Gastroesophageal sphincter (tissue), 4 donors: ENCODE measurements around the gene WDR81. TPM values are rescaled to one million over a fixed set of nuclear protein-coding genes. Genes with fewer than 3 reads are reported as not detected.

ENCODE experiments used
- ATAC-seq: fragments of 150-250 bp; one replicate; pipeline ENCODE4 v1.9.1; 2016; ENCODE audit warnings: mild to moderate bottlenecking, moderate library complexity
- H3K27ac ChIP-seq, 4 donors: fragments of 200-600 bp; sonication (generic) in 3 of 4; 1 replicate in 3 of 4; 2 replicates in 1 of 4; pipeline ENCODE4 v1.5.1; 2016 to 2019
- H3K27me3 ChIP-seq: fragments of 200-600 bp; sonication (generic); one replicate; pipeline ENCODE4 v1.5.1; 2019
- H3K36me3 ChIP-seq, 2 donors: fragments of 200-600 bp; sonication (generic); one replicate each; pipeline ENCODE4 v1.5.1; 2019; ENCODE audit warnings: control low read depth in 1 of 2
- H3K4me1 ChIP-seq, 3 donors: fragments of 200-600 bp; sonication (generic); 1 replicate in 2 of 3; 2 replicates in 1 of 3; pipeline ENCODE4 v1.5.1; 2016 to 2019; ENCODE audit warnings: control low read depth in 2 of 3
- H3K4me3 ChIP-seq, 2 donors: fragments of 200-600 bp; sonication (generic); one replicate each; pipeline ENCODE4 v1.5.1; 2019; ENCODE audit warnings: mild to moderate bottlenecking in 1 of 2, moderate library complexity in 1 of 2
- H3K9me3 ChIP-seq, 3 donors: fragments of 200-600 bp; sonication (generic); one replicate each; pipeline ENCODE4 v1.5.1; 2017 to 2019; ENCODE audit warnings: control low read depth in 2 of 3
- EP300 ChIP-seq: sonication (generic); formaldehyde crosslinking; IDR thresholded peaks from one replicate; pipeline ENCODE4 v1.6.1; 2017; ENCODE audit warnings: antibody characterized with exemption, mild to moderate bottlenecking
- POLR2A ChIP-seq, 2 donors: fragments of 450-650 bp; IDR thresholded peaks; one replicate each; pipeline ENCODE4 v1.6.1; 2017; ENCODE audit warnings: antibody characterized with exemption in 2 of 2, mild to moderate bottlenecking in 2 of 2, moderate library complexity in 1 of 2
- POLR2AphosphoS5 ChIP-seq: sonication (generic); formaldehyde crosslinking; IDR thresholded peaks from one replicate; pipeline ENCODE4 v1.6.1; 2017; ENCODE audit warnings: antibody characterized with exemption
- WGBS, 2 donors: methylation state at CpG; one replicate each; pipeline ENCODE4 v1.1.5; 2018; ENCODE audit warnings: low coverage in 1 of 2; 5-methylcytosine and 5-hydroxymethylcytosine counted together
- total RNA-seq, 4 donors: library from RNA; depleted of rRNA; stranded (reverse); fragments of >200 nt; gene quantifications; one replicate each; pipeline ENCODE4 v1.1.0, GENCODE V29; 2016
- TF ChIP-seq, protein P1 (sequence below), 4 experiments: fragments of 200-600 bp in 2 of 4; fragments of 450-650 bp in 2 of 4; sonication (generic) in 1 of 4; IDR thresholded peaks; one replicate each; pipeline ENCODE4 v1.5.1; 2017 to 2019; ENCODE audit warnings: antibody characterized with exemption in 4 of 4, mild to moderate bottlenecking in 2 of 4, moderate library complexity in 2 of 4

The WDR81 gene
- total RNA-seq, 4 donors from 2014 or later = 21.8 to 44.1 (median 32.2) TPM

DNA sequence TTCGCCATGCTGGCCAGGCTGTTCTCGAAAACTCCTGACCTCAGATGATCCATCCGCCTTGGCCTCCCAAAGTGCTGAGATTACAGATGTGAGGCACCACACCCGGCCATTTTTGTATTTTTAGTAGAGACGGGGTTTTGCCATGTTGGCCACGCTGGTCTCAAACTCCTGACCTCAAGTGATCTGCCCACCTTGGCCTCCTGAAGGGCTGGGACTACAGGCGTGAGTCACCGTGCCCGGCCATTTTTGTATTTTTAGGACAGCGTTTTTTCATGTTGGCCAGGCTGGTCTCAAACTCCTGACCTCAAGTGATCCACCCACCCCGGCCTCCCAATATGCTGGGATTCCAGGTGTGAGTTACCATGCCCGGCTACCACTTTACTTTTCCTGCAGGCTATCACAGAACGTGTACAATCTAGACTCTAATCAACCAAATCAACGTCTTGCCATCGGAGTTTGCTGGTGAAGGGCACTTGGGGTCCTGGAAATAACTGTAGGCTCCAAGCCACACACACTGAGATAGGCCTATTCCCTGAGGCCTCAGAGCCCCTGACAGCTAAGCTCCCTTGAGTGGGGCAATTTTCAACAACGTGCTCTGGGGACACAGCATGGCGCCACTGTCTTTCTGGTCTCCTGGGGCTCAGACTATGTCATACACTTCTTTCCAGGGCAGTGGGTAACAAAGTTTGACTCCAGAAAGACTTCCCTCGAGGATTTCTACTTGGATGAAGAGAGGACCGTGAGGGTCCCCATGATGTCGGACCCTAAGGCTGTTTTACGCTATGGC lies 50.1 kb downstream of the WDR81 start:
- TF ChIP-seq, protein P1, sequence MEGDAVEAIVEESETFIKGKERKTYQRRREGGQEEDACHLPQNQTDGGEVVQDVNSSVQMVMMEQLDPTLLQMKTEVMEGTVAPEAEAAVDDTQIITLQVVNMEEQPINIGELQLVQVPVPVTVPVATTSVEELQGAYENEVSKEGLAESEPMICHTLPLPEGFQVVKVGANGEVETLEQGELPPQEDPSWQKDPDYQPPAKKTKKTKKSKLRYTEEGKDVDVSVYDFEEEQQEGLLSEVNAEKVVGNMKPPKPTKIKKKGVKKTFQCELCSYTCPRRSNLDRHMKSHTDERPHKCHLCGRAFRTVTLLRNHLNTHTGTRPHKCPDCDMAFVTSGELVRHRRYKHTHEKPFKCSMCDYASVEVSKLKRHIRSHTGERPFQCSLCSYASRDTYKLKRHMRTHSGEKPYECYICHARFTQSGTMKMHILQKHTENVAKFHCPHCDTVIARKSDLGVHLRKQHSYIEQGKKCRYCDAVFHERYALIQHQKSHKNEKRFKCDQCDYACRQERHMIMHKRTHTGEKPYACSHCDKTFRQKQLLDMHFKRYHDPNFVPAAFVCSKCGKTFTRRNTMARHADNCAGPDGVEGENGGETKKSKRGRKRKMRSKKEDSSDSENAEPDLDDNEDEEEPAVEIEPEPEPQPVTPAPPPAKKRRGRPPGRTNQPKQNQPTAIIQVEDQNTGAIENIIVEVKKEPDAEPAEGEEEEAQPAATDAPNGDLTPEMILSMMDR (IDR thresholded peaks at IDR 0.05) = no peak
- no peak for TF ChIP-seq POLR2AphosphoS5
- TF ChIP-seq EP300 = no peak
- TF ChIP-seq POLR2A (IDR thresholded peaks at IDR 0.05) = no peak
- no peaks in the 10 kb centered on the region for H3K9me3 ChIP-seq
- peaks cover 0 to 30% (median 0%) of the 10 kb centered on the region in 3 donors for H3K4me1 ChIP-seq
- H3K27me3 ChIP-seq = no peaks in the 10 kb centered on the region
- no peak overlapping the region for H3K4me3 ChIP-seq
- H3K36me3 ChIP-seq = peaks cover 0 to 46% of the 10 kb centered on the region in 2 donors
- no peak for ATAC-seq
- WGBS, 2 donors = 90 to 95% methylated on average over 7 to 8 of the region's 21 CpGs
- peak overlapping the region in 3 of 4 donors; percentile 55 to 73 (median 60) for H3K27ac ChIP-seq

DNA sequence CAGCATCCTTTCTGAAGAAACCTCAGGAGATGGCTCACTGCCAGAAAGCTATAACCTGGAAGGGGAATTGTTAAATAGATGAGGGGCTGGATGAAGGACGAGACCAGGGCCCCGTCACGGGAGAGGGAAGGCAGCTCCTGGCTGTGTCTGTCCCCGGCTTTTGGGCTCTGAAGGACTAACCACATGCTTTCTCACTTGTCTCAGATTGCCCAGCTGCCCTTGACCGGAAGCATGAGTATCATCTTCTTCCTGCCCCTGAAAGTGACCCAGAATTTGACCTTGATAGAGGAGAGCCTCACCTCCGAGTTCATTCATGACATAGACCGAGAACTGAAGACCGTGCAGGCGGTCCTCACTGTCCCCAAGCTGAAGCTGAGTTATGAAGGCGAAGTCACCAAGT lies 51.8 kb downstream of the WDR81 start:
- ATAC-seq = no peak
- H3K4me3 ChIP-seq = no peak overlapping the region
- H3K4me1 ChIP-seq = peaks cover 0 to 47% (median 0%) of the 10 kb centered on the region in 3 donors
- no peaks in the 10 kb centered on the region for H3K9me3 ChIP-seq
- peaks cover 0 to 56% of the 10 kb centered on the region in 2 donors for H3K36me3 ChIP-seq
- H3K27ac ChIP-seq = peak overlapping the region in 1 of 4 donors; percentile 14
- 82 to 88% methylated on average over 5 to 9 of the region's 10 CpGs for WGBS, 2 donors
- no peaks in the 10 kb centered on the region for H3K27me3 ChIP-seq
- TF ChIP-seq, protein P1 (IDR thresholded peaks at IDR 0.05) = no peak
- TF ChIP-seq POLR2A (IDR thresholded peaks at IDR 0.05) (no peak), EP300 (no peak), POLR2AphosphoS5 (no peak)

DNA sequence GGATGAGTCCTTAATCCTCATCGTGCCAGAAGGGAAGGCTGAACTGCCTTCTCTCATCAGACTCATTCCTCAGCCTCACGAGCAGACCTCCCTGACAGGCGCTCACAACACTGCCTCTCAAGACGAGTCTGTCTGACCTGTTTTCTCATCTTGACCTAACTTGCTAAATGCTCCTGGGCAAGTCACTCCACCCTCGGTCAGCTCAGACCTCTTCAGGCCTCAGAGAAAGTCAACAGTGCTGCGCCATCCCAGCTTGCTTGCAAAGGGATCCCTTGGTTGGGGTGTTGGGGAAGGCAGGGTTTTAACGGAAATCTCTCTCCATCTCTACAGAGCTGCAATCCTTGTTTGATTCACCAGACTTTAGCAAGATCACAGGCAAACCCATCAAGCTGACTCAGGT lies 52.4 kb downstream of the WDR81 start:
- no peak for ATAC-seq
- H3K27me3 ChIP-seq = no peaks in the 10 kb centered on the region
- no peak overlapping the region for H3K4me3 ChIP-seq
- H3K27ac ChIP-seq = no peak overlapping the region
- peaks cover 0 to 61% of the 10 kb centered on the region in 2 donors for H3K36me3 ChIP-seq
- peaks cover 0 to 52% (median 3%) of the 10 kb centered on the region in 3 donors for H3K4me1 ChIP-seq
- WGBS, 2 donors = 83% methylated on average over 1 of the region's 7 CpGs; no CpG with 5 or more reads in 1 of the 2 donors
- no peak for TF ChIP-seq EP300
- no peak for TF ChIP-seq POLR2A (IDR thresholded peaks at IDR 0.05)
- TF ChIP-seq, protein P1 (IDR thresholded peaks at IDR 0.05) = no peak
- no peak for TF ChIP-seq POLR2AphosphoS5
- H3K9me3 ChIP-seq = no peaks in the 10 kb centered on the region

DNA sequence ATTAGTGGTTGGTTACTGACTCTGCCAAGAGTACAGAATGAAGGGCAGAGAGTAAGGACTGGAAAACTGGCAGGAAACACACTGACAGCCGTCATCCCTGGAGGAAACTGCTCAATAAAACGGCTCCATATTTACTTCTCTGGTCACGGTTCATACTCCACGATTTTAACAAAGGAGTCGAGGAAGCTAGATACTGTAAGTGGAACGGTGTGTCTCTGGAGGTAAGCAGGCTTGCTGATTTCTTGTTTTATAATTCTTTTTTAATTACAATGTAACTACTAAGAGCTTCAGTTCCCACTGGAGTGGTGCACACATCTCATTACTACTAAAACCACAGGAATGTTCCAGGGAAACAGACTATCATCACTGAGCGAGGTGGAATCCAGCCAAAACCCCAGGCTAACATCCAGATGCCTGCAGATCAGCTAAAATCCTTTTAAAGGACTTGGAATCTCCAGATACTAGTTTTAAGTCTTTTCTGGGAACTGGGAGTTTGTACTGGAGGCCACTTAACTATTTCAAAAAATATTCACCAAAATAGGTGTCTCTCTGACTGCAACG lies 55.1 kb downstream of the WDR81 start:
- H3K36me3 ChIP-seq = peaks cover 0 to 75% of the 10 kb centered on the region in 2 donors
- H3K27me3 ChIP-seq = no peaks in the 10 kb centered on the region
- ATAC-seq = no peak
- no peak for TF ChIP-seq EP300
- TF ChIP-seq, protein P1 (IDR thresholded peaks at IDR 0.05) = no peak
- TF ChIP-seq POLR2A (IDR thresholded peaks at IDR 0.05) = no peak
- TF ChIP-seq POLR2AphosphoS5 = peak; percentile 55
- H3K27ac ChIP-seq = peak overlapping the region; percentile 54 to 89 (median 76)
- H3K9me3 ChIP-seq = no peaks in the 10 kb centered on the region
- peaks cover 0 to 58% (median 14%) of the 10 kb centered on the region in 3 donors for H3K4me1 ChIP-seq
- 22 to 39% methylated on average over 8 of the region's 8 CpGs for WGBS, 2 donors
- H3K4me3 ChIP-seq = no peak overlapping the region
